Inflammatory macrophage treated with lipopolysaccharide for 4 hours (primary cell): ENCODE measurements around the gene CLTC.
A peak's percentile ranks its signal among the peaks of the same experiment; 100 is the strongest.
"Not testable (repeated sequence)": the region's sequence is repeated elsewhere in the genome, so short reads cannot be mapped to it uniquely, and the experiment has no call there.

Experiments
- DNase-seq: peaks from one replicate; pipeline ENCODE4 v3.0.0-alpha.2; 2020

CLTC gene

DNA sequence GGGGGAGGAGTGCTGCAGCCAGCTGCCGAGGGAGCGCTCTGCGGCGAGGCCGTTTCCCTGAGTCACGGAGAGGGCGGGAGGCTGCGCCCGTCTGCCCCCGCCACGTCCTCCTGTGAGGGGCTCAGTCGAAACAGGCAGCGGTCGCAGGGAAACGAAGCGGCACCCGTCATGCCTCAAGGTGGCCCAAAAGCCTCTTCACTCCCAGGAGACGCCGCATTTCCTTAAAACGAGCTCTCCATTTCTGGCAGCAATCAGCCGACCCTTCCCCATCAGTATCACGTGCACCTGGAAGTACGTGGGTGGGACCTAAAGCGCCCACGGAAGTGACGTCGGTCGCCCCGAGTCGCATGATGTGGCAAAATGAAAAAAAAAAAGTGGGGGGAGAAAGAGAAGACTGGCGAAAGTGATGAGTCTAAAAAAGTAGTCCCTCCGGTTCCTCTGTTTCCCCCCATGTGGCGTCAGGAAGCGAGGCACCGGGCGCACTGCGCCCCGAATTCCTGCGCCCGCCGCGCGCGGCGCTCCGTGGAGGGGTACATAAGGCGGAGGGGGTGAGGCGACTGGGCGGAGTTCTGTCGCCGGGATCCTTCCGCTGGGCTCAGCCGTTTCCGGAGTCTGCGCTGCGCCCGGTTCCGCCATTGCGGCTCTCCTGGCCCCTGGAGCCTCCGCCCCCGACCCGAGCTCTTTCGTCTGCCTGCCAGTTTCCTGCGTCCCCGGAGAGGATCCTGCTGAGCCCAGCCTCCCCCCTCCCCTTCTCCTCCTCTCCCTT lies at the start of gene CLTC:
CLTC (plus strand) TSS at position 598 of the 766 bp plus-strand sequence. CDS start 237 bp downstream, outside the sequence.
- peak; percentile 99 for DNase-seq

DNA sequence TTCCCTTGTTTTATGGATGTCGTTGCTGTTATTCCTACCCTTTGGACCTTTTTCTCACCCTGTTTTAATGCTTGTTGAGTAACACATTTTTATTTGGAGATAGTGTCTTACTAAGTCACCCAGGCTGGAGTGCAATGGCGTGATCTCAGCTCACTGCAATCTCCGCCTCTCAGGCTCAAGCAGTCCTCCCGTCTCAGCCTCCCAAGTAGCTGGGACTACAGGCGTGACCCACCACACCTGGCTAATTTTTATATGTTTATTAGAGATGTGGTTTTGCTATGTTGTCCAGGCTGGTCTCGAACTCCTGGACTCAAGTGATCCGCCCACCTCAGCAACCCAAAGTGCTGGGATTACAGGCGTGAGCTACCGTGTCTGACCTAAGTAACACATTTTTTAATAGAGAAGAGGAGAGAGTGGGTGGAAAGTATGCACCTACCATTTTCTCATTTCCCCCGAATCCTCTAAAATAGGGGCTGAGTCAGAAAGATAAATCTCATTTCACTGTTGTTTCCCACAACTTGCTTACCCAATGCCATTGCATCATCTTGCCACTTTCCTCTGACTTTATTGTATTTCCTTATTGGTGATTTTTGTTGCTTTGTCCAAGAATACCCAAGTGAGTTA lies 47.3 kb upstream of the CLTC start:
- DNase-seq = peak; percentile 91

DNA sequence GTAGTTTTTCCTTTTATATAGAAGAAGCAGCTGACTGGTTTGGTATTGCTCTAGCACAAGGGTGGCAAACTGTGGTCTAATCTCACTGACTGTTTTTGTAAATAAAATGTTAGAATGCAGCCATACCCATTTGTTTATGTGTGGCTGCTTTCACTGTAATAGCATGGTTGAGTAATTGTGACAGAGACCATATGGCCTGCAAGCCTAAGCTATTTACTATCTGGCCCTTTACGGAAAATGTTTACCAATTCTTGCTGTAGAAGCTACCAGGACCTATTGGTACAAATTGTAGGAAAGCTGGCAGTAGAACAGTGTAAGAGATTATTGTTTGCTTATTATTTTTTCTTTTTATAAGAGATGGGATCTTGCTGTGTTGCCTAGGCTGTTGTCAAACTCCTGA lies 35.5 kb upstream of the CLTC start:
- DNase-seq = not testable (repeated sequence)

DNA sequence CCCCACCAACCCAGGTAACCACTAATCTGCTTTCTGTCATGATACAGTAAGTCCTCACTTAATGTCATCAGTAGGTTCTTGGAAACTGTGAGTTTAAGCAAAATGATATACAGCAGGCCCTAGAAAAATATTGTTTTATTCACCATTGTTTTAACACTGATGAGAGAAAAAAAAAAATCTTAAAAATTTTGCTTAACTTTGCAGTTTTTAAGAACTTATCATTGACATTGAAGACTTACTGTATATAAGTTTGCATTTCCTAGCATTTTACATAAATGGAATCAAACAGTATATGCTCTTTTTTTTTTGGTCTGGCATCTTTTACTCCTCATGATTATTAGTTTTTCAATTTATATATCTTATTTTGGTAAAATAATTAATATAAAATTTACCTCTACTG lies 19.5 kb upstream of the CLTC start:
- DNase-seq = no peak

DNA sequence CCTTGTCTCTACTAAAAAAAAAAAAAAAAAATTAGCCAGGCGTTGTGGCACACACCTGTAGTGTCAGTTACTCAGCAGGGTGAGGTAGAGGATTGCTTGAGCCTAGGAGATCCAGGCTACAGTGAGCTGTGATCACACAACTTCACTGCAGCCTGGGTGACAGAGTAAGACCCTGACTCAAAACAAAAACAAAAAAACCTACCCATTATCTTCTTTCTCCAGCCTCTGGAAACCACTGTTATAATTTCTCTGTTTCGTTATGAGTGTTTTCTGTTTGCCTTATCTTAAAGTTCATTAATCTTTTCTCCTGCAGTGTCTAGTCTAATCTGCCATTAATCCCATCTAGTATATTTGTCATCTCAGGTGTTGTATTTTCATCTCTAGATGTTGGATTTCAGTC lies 18.6 kb upstream of the CLTC start:
- no peak for DNase-seq

DNA sequence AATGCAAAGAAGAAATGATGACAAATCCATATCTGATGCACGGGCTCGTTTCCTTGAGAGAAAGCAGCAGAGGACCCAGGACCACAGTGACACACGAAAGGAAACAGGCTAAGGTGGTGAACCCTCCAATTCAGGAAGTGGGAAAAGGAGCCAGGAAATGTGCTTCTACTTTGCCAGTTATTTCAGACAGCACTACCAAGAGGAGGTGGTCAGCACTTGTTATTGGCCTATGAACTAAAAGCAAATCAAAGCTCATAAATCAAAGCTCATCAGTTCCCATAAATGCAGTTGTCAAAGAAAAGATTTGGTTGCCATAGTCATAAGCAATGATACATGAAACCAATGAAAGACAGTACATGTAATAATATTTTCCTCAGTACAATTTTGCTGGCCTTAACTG lies 12.6 kb upstream of the CLTC start:
- no peak for DNase-seq

DNA sequence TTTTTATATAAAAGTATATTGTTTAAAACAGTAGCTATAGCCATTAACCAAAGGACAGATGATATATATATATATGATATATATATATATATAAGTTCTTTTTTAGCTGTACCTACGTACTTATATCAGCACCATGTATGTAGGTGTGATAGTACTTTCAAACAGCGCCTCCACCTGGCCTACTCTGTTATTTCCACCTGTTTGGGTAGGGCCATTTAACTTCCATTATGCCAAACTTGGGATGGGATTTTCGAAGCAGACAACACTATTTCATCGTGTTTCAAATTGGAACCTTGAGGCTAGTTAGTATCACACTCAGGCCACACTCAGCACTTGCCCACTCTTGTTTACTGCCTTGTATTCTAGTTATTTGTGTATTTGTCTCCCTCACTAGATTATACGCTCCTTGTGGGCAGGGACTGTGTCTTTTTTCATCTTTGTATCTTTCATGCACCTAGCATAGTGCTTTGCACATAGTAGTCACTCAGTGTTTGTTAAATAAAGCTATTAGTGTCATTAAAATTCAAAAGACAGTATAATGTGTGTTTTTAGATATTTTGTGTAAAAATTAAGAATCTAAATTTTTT lies 11.8 kb upstream of the CLTC start:
- DNase-seq = no peak

DNA sequence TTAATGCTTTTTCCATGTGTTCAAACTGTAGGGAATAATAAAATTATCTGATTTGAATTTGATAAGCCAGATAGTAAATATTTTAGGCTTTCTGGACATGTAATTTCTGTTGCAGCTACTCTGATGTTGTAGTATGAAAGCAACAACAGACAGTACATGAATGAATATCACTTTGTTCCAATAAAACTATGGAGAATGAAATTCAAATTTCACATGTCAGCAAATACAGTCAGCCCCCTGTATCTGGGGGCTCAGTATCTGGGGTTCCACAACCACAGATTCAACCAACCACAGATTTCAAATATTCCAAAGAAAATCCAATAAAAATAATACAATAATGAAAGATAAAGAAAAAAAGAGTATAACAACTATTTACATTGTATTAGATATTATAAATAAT lies 8.2 kb upstream of the CLTC start:
- DNase-seq = no peak

DNA sequence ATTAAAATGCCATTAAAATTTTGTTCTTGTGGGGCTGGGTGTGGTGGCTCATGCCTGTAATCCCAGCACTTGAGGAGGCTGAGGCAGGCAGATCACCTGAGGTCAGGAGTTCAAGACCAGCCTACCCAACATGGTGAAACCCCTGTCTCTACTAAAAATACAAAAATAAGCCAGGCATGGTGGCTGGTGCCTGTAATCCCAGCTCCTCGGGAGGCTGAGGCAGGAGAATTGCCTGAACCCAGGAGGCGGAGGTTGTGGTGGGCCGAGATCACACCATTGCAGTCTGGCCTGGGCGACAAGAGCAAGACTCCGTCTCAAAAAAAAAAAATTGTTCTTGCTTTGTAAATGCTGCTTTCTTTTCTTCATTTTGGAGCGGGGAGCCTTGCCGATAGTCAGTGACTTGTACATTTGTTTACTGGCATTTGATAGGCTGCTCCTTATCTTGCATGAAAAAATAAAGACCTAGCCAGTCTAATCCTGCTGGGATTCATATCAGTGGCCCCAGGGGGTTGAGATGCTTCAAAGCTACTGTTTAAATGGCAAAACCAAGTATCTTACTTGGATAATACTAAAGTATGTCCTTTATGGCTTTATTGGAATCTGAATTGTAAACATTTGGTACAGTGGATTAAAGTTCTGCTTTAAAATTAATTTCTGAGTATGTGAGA lies 3.3 kb upstream of the CLTC start:
- no peak for DNase-seq

DNA sequence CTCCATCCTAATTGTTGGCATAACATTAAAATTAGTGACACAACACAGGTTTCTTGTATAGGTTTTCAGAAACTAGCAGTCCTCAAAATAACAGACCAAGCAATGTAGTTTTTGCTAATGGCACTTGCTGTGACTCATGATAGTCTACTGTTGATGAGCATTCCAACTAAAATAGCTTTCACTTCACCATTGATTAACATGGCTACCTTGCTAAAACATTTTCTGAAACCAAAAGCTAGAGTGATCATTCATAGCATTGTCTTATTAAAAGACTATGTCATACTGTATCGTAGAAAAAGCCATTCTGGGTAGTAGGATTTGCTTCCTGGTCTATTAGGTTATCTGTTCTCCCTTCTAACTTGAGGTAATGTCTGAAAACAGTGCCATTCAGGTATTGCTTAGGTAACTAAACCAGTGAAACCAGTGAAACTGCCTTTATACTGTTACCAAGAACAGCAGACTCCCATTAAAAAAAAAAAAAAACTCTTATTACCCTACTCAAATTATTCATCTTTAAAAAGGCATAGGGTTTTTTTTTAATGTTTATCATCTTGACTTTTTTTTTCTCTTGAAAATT lies 2.5 kb upstream of the CLTC start:
- peak; percentile 80 for DNase-seq

DNA sequence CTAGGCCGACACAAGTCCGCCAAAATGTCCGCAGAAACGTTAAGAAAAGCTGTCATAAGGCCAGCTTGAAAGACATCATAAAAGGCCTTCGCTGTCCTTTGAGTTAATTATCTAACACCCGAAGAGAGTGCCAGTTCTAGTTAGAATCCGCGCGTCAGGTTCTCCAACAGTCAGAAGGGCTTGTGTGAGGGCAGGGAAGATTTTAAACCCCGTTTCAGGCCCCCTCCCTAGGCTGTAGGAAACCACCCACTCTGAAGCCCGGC lies 729 bp upstream of the CLTC start:
- DNase-seq = no peak

DNA sequence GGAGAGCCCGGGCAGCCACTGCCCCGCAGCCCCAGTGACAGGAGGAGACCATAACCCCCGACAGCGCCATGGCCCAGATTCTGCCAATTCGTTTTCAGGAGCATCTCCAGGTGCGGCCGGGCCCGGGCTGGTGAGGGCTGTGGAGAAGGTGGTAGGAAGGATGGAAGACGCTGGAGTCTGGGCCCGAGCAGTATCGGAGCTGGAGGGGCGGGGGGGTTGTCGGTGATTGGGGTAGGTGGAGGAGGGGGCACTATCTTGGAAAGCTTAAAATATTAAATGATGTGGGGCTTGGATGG lies 317 bp downstream of the CLTC start:
- no peak for DNase-seq

DNA sequence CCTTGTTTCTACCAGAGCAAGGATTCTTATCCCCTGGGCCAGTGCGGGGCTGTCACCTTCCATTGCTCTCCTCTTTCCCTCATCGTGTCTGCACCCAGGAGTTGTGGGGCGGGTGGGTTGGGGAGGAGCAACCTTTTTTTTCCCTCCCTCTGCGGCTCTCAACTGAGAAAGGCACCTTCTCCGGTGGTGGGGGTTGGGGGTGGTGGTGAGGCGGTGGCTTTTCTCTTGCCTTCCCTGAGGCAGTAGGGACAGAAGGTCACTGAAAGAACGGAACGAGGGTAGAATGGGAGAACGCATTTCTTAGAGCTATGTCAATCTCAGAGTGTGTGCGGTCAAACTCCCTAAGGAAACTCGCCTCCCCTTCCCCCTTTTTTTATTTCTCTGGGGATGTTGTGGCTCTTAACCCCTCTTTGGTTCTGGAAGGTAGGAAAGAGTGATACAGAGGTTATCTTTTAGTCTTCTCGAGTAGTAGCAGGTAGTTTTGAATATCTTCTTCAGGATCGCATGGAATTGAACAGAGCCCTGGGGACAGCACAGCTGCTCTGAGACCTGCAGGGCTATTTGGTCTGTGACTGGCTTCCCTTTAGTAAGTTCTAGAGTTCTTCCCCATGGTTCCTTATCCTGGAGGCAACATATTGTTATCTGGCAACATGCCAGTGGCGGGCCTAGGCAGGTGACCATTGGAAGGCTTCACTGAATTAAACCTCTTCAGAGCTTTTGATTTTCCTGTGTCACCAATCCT lies 994 bp downstream of the CLTC start:
- DNase-seq = peak; percentile 63

DNA sequence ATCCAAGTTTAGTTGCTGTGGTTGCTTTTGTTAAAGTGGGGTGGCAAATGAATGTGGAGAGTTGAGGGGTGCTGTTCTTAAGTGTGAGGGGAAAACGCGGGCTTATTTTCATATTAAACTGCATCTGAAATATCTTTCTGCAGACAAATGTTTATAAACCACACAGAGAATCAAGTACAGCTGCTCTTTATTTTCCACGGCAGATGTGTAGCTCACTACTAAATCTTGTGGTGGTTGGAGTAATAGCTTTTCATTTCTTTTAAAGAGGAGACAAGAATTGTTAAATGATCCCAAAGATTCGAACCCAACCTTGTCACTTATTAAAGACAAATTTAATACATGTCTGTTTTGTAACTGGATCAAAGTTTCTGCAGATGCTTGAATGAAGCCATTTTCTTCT lies 2.1 kb downstream of the CLTC start:
- no peak for DNase-seq

DNA sequence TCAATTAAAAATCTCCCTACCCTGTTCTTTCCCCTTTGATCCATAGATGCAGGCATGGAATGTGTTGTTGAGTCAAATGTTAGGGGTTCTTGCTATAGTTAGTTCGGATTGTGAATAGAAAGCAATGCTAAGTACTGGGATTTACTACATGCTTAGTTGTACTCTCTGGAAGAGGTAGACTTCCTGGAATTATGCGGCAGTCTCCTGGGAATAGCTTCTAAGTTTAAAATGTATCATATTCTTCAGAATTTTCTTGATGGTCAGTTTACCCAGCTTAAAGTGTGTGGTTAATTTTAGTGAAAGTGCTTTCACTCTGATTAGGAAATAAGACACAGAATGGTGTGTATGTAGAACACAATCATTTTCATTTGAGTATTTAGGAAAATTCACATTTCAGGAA lies 3.5 kb downstream of the CLTC start:
- DNase-seq = no peak

DNA sequence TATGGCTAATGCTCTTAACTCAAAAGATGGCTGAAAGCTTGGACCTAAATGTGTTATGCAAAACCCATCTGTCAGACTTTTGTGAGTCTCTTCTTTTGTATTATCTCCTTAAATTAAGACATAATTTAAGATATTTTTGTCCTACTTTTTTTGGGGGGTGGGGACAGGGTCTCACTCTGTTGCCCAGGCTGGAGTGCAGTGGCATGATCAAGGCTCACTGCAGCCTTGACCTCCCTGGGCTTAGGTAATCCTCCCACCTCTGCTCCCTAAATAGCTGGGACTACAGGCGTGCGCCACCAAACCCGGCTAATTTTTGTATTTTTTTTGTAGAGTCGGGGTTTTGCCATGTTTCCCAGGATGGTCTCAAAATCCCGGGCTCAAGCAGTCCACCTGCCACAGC lies 7.1 kb downstream of the CLTC start:
- DNase-seq = no peak

DNA sequence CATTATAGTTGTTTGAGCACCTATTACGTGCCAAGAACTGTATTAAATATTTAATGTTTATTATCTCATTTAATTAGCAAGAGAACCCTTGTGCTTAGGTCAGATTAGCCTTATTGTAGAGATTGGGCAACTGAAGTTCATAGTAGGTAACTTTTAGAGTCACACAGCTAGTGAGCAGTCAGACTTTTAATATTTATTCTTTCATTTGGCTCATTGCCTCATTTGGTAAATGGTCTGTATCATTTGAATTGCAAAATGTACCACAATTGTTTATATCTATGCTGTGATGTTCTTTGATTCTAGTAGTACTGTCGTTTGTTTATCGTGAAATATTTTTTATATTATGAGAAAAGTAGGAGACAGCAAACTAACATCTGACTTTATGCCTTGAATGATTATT lies 7.6 kb downstream of the CLTC start:
- no peak for DNase-seq

DNA sequence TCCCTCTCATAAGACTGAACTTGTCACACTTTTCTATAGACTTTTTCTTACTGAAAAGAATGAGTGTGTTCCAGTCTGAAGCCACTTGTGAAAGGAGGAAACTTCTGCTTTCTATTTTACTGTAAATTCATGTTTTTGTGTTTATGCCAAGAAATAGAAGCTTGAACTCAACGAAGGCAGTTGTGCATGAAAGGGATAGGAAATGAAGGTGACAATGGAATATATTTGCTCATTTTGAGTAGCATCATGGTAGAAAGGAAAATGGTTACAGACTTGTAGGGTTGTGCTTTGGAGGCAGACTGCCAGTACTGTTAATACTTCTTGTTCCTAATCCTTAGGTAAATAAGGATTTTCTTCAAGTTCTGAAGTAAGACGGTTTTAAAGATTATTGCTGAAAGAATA lies 8.1 kb downstream of the CLTC start:
- DNase-seq = peak; percentile 73

DNA sequence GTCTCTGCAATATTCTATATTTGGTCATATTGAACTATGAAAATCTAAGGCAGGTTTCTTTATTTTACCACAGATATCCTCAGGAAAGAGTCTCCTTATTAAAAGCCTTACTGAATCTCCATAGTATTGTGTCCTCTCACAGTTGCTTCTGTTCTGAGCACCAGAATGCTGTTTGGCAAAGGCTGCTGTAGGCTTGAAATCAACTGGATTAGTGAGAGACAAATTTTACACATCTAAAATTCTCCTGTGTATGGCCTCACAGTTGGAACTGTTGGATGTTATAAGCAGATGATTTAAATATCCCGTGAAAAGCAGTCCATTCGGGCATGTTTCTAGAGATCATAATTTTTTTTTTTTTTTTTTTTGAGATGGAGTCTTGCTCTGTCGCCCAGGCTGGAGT lies 9.5 kb downstream of the CLTC start:
- no peak for DNase-seq

DNA sequence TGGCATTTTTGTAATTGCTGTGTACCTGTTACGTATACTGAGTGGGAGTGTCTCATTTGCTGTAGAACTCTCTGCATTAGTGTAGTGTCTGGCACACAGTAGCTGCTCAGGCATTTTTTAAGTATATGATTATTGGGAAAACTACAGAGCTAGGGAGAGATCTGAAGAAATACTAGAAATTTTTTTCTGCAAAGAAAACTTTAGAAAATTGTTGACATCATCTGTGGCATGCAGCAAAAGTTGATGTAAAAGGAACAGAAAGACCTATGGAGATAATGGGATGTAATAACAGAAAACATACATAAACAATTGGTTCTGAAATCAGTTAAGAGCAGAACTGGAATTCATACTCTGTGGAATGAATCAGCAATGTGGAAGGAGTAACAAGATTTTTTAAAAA lies 11.6 kb downstream of the CLTC start:
- peak; percentile 49 for DNase-seq

DNA sequence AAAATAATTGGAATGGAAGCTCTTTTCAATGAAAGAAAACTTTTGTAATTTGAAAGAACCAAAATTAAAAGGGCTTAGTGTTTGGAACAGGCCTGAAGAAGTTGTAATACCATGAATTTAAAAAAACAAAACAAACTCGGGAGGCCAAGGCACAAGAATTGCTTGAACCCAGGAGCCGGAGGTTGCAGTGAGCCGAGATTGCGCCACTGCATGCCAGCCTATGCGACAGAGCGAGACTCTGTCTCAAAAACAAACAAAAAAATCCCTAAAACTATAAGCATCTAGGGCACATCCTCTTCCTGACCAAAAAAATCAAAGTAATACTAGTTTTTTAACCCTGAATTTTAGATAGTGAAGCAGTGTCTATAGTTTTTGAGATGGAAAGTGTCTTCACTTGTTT lies 12.7 kb downstream of the CLTC start:
- no peak for DNase-seq

DNA sequence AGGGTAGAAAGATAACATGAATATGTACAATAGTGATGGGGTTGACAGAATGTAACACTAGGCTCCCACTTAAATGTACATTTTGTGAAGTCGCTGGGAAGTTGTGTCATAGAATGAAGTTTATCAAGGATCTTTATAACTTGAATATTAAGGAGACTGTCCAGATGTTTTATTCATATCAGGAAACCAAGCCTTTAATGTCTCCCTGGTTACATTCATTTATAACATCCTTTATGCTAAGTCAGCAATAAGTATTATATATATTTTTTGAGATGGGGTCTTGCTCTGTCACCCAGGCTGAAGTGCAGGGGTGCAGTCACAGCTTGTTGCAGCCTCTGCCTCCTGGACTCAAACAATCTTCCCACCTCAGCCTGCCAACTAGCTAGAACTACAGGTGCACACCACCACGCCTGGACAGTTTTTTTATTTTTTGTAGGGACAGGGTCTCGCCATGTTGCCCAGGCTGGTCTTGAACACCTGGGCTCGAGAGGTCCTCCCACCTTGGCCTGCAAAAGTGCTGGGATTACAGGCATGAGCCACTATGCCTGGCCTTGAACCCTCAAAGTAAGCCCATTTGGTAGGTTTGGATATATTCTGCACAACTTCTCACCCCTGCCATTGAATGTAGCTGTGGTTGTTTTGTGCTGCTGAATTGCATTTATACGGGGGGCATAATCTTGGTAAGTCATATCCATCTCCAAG lies 14.1 kb downstream of the CLTC start:
- DNase-seq = no peak
